GM19468 (cell line): ENCODE results near the gene AKNAD1.
"Not testable (repeated sequence)": the region's sequence is repeated elsewhere in the genome, so short reads cannot be mapped to it uniquely, and the experiment has no call there.

Source experiments
- ATAC-seq: cut with Tn5 transposase; IDR thresholded peaks from one replicate; pipeline ENCODE4 v1.9.1; 2021; ENCODE audit warnings: mild to moderate bottlenecking, moderate library complexity, moderate number of reproducible peaks; ENCODE audit not compliant: unreplicated experiment; ENCODE audit errors: extremely low read depth

Gene AKNAD1

DNA sequence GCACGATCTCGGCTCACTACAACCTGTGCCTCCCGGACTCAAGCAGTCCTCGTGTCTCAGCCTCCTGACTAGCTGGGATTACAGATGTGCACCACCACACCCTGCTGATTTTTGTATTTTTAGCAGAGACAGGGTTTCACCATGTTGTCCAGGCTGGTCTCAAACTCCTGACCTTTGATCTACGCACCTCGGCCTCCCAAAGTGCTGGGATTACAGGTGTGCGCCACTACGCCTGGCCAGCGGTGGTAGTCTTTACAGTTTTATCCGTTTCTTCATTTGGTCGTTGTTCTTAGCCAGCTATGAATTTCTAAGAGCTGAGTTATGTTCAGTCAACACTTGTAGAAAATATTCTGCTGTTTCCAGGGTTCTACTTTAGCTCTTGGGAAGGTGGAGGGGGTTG, 53.3 kb downstream of the AKNAD1 start:
- ATAC-seq: no peak

DNA sequence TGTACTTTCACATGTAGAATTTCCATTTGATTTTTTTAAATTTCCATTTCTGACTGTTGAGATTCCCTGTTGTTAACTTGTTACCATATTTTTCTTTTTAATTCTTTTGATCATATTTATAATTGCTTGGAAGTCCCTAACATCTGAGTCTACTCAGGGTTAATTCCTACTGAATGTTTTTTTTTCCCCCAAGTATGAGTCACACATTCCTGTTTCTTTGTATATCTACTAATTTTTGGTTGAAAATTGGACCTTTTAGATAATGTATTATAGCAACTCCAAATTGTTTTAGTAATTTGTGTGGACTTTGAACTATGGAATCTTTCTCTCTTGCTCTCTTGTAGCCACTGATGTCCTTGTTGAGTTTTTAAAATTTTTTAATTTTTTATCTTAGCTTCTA, 55.8 kb downstream of the AKNAD1 start:
- ATAC-seq: no peak

DNA sequence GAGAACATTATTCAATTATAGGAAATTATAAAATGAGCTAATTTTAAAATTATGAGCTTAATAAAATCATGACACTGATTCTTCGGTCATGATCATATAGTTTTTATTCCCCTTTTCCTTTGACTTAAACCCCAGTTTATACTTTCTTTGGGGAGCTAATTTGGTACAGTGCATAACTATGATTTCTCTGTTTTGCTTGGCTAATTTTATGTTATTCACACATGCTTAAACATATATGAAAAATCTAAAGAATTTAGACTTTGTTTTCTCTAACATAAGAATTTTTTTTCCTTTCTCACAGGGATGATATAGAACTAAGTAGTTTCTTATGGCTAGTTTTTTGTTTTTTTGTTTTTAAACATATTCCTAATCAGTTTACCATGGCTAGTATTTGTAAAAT, 57.9 kb downstream of the AKNAD1 start:
- no peak for ATAC-seq

DNA sequence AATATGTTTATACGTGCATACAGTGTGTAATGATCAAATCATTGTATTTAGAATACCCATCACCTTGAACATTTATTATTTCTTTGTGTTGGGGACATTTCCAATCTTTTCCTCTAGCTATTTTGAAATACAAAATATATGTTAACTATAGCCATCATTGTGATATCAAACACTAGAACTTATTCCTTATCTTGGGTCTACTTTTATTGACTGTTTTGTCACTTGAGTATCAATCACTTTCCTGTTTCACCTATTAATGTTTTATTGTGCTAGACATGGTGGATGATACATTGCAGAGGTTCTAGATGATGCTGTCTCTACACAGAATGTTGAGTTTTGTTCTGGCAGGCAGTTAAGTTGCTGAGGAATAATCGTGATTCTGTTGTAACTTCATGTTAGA, 64.5 kb downstream of the AKNAD1 start:
- ATAC-seq: no peak

DNA sequence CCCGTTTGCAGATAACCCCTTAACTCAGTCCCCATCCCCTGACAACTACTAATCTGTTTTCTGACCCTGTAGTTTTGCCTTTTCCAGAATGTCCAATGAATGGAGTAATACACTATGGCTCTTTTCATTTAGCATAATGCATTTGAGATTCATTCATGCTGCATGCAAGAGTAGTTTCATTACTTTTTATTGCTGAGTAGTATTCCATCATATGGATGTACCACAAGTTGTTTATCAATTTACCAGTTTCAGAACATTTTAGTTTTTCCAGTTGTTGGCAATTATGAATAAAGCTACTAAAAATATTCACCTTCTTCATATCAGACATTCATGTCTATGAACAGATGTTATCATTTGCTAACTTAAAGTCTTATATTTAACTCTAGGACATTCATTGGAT, 65.1 kb downstream of the AKNAD1 start:
- no peak for ATAC-seq

DNA sequence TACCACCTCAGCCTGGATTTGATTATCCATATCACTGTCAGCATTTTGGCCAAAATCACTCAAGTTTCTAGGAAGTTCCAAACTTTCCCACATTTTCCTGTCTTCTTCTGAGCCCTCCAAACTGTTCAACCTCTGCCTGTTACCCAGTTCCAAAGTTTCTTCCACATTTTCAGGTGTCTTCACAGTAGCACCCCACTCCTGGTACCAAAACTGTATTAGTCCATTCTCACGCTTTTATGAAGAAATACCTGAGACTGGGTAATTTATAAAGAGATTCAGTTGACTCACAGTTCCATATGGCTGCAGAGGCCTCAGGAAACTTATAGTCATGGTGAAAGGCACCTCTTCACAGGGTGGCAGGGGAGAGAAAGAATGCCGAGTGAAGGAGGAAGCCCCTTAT, 71.0 kb downstream of the AKNAD1 start:
- no peak for ATAC-seq

DNA sequence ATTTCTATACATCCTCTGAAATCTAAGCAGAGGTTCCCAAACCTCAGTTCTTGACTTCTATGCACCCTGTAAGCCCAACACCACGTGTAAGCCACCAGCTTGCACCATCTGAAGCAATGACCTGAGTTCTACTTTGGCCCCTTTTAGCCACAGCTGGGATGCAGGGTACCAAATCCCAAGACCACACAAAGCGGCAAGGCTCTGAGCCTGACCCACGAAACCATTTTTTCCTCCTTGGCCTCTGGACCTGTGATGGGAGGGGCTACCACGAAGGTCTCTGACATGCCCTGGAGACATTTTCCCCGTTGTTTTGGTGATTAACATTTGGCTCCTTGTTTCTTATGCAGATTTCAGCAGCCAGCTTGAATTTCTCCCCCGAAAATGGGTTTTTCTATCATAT, 71.6 kb downstream of the AKNAD1 start:
- ATAC-seq: no peak

DNA sequence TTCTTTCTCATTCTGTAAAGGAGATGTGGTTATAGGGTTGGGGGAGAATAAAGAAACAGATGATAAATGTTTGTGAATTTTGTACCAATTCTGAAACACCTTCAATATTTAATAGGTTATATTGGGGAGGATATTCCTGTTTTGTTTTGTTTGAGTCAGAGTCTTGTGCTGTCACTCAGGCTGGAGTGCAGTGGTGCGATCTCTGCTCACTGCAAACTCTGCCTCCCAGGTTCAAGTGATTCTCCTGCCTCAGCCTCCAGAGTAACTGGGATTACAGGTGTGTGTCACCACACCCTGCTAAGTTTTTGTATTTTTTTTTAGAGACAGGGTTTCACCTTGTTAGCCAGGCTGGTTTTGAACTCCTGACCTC, 75.3 kb downstream of the AKNAD1 start:
- ATAC-seq: not testable (repeated sequence)

DNA sequence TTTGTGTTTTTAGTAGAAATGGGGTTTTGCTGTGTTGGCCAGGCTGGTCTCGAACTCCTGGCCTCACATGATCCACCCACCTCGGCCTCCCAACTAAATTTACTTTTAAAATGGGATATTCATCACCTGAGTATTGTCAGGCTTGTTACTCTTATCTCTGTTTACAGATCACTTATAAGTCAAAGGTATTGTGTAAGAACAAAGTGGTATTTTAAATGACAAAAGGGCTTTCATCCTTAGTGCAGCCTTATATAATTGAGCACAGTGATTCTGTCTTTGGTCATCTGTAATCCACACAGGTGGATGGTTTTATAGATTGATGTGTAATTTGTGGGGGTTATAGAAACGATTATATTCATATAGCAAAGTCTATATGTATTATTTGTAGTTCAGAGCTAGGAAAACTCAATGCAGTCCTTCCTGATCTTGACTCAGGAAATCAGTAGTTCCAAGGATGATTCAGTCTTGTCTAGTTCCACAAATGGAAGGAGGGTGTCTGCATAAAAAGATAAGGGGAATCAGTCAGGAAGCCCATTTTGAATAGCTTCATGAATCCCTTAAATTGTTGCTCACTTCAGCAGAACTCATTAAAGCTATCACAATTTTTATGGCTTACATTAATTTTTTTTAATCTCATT, 75.8 kb downstream of the AKNAD1 start:
- no peak for ATAC-seq

DNA sequence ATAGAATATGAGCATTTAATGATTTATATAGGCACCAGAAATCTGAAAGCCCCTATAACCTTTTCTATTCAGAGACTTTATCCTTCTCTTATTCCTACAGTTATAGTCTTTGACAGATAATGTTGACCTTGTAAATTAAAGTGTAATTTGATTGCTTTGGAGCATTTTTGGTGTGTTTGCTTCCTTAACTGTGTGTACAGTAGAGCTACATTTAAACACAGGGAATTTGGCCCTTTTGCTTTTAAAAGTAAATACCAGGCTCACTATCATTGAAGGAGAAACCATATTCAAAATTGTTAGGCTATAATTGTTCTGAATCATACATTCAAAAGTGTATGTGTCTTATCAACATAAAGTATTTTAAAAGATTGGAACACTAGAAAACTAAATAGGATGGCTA, 77.4 kb downstream of the AKNAD1 start:
- no peak for ATAC-seq

DNA sequence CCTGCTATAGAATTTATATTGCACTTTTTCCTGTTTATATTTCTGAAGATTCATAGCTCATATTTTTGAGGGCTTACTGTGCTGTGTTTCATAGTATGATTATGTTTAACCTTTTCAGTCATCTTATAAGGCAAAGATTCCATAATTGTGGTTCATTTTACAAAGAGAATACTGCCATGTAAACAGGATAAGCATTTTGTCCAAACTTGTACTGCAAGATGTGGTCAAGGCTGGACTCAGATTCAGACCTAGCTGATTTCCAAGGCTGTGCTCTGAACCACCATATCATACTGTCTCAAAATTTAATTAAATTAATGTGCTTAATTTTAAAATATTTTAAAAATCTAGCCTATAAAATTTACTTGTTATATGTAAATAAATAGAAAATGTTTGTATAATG, 79.1 kb downstream of the AKNAD1 start:
- no peak for ATAC-seq

DNA sequence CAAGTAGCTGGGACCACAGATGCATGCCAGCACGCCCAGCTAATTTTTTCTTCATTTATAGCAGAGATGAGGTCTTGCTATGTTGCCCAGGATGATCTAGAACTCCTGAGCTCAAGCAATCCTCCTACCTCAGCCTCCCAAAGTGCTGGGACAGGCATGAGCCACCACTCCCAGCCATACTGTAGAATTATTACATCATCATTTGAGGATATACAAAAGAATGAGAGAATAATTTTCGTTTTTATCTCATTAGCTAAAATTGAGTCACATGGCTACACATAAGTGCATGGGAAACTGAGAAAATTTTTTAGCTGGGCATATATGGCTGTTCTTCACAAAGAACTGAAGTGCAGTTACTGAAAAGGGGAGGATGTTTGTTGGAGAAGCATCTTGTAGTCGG, 89.2 kb downstream of the AKNAD1 start:
- no peak for ATAC-seq

DNA sequence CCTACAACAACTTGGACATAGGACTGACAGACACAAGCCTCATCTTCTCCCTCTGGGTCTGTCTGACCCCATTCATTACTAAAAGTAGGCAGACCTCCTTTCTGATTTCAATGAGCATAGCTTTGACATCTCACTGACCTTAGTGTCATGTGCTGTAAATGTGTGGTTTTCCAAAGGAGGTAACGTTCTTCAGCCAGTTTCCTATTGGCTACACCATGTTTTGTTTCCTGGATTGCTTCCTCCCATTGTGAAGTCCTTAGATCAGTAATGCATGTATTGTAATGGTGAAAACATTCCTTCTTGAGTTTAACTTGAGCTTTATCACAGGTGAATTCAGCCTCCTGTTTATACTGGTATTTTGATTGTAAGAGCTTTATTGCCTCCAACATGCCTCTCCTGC, 89.8 kb downstream of the AKNAD1 start:
- ATAC-seq: no peak
